SK-MEL-5 (cell line): ENCODE results near the gene SGCB. TPM values are rescaled to one million over a fixed set of nuclear protein-coding genes. Genes with fewer than 3 reads are reported as not detected.

Experiments
- DNase-seq: peaks from one replicate; pipeline ENCODE4 v3.0.0-alpha.2; 2016; ENCODE audit warnings: low read depth, low spot score
- in situ Hi-C: cut with HindIII; loops from 2 replicates; pipeline ENCODE4 v1.10.0; 2016; ENCODE audit warnings: low sequenced_read_pairs, high pct_unique_total_duplicates, low pct_unique_long_range_greater_than_20kb
- small RNA-seq, 2 experiments: library from RNA; depleted of rRNA; stranded (forward); fragments of <200 nt; gene quantifications; one replicate each; pipeline ENCODE3, GENCODE V24; 2014
- total RNA-seq: library from RNA; depleted of rRNA; stranded (reverse); fragments of >200 nt; shearing (Covaris generic); gene quantifications from 2 replicates; pipeline ENCODE4 v1.2.3, GENCODE V29; 2014; rRNA removed

The SGCB gene
- total RNA-seq, 1 experiment from 2014 or later = 6.8 TPM

DNA sequence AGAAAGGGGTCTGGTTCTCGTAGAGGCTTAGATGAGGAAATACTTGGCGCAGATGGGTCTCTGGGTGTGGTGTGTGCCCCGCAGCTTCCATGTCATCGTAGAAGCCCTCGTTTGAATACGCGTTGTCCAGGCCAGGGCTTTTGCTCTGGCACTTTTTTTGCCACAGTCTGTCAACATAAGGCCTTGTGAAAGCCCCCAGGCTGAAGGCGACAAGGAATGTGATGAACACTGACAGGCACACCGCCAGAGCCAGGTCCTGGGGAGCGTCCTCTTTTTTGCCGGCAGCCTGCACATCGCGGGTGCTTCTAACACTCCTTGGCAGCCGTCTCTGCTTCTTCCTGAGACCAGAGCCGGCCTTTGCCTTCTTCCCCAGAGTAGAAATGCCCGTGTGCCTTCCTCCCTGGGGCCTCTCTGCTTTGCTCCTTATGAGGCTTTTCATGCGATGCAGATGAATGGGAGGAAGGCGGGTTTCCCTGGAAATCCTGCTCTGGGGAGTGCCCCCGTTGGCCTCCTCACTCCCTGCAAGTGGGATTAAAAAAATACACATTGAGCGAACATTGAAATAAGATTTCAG is 42.4 kb downstream of the SGCB start:
- in situ Hi-C loops = no loop called here
- no peak for DNase-seq

Small RNA genes within 50 kb of the gene (small RNA-seq; reads per million reads assigned to genes)
- gene AC104784.1 = 0 reads per million in 2 experiments

Other genes with a start within 250 kb of the SGCB start
- gene DCUN1D4, start 195.1 kb downstream of the SGCB start, total RNA-seq = 29.6 and 33.8 TPM in 2 replicates
- not detected in 2 replicates for gene LRRC66, start 17.9 kb downstream of the SGCB start, total RNA-seq
- not detected in 2 replicates for gene SPATA18, start 13.0 kb upstream of the SGCB start, total RNA-seq